GM18511 (cell line): ENCODE data around the gene CSK.
A peak's percentile ranks its signal among the peaks of the same experiment; 100 is the strongest.

Source experiments
- ATAC-seq: cut with Tn5 transposase; IDR thresholded peaks from one replicate; pipeline ENCODE4 v1.9.1; 2021; ENCODE audit warnings: mild to moderate bottlenecking, moderate library complexity; ENCODE audit not compliant: unreplicated experiment

Gene CSK

GRCh38 chr15:74786551-74787165 is 4.8 kb downstream of the CSK start:
- ATAC-seq, result no peak

DNA sequence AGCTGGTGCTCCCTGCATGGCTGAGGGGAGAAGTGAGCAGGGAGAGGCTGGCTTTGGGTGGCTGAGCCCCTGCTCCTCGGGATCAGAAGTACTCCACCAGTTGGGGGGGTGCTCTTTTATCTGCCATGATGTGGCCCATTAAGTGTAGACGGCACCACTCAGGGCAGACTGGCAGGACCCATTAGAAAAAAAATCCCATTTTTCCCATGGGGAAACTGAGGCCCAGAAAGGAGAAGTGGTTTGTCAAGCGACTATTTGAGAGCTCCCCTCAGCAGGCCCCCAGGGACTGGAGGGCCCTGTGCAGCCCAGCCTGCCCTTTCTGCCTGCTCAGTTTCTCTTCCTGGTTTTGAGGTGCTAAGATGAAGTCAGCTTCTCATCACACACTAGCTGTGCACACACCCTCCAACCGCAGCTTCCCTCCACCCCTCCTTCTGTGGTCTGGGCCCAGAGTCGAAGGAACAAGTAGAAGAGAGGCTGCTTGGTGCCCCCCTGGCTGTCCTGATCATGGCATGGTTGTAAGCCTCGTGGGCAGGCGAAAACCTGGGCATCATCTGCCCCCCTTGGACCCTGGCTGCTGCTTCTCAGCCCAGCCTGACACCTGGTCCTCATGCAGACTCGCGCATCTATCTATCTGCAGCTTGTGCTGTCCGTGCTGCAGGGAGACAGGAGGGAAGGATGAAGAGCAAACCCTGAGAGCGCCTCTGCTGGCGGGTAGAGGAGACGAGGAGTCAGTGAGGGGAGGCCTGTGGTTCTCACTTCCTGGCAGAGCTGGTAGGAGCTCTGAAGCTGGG is 5.6 kb downstream of the CSK start:
- ATAC-seq, result peak; percentile 52

DNA sequence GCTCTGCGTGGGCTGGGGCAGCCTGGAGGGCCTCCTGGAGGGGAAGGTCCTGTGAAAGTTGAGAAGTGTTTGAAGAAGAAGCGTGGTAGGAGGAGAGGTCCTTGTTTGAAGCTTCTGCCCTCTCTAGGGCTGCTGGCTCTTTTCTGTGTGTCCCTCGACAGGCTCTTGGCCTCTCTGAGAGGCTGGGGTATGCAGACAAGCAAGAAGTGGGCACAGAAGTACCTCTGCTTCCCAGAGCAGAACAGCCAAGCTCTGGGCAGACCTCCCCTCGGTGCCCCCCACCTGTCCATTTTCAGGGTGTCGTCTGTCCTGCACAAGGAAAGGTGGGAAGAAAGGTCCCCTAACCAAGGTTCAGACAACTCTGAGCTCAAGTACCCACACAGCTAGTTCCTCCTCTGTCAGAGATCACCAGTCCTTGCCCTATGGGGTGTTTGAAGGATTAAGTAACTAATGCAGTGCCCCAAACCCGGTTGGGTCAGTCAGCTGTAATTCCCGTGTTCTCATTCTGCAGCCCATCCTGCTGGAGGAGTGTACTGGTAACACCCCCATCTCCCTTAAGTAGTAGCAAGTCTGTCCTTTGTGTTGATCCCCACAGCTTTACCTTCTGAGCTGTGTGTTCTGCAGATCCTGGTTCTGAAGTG is 6.3 kb downstream of the CSK start:
- ATAC-seq, result no peak

DNA sequence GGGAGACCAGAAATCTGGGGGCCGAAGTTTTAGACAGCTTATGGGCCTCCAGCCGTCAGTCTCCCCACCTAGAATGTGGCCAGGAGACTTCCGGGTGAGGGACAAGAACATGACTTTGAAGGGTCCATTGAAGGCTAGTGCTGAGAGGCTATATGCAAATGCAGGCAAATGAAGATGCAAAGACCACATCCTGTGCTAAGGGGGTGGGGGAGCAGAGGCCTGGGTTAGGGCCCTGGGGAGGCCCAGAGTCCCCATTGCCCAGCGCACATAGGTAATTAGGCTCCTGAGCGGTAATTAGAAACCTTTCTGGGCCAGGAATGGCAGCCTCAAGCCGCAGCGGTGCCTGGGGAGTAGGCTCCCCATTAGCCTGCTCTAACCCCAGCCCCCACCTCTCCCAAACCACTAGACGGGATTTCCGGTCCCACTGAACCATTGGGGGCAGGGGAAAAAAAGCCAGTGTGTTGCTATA is 6.8 kb downstream of the CSK start:
- peak; percentile 34 for ATAC-seq

GRCh38 chr15:74789171-74789631 is 7.3 kb downstream of the CSK start:
- ATAC-seq, result no peak

GRCh38 chr15:74789741-74790079 is 7.8 kb downstream of the CSK start:
- ATAC-seq, result no peak

GRCh38 chr15:74790080-74790916 is 8.4 kb downstream of the CSK start:
- ATAC-seq, result peak; percentile 32

- ATAC-seq, result no peak
Measured at GRCh38 chr15:74791007-74791406, 9.1 kb downstream of the CSK start.

- ATAC-seq, result no peak
Measured at GRCh38 chr15:74791667-74792066, 9.8 kb downstream of the CSK start.

DNA sequence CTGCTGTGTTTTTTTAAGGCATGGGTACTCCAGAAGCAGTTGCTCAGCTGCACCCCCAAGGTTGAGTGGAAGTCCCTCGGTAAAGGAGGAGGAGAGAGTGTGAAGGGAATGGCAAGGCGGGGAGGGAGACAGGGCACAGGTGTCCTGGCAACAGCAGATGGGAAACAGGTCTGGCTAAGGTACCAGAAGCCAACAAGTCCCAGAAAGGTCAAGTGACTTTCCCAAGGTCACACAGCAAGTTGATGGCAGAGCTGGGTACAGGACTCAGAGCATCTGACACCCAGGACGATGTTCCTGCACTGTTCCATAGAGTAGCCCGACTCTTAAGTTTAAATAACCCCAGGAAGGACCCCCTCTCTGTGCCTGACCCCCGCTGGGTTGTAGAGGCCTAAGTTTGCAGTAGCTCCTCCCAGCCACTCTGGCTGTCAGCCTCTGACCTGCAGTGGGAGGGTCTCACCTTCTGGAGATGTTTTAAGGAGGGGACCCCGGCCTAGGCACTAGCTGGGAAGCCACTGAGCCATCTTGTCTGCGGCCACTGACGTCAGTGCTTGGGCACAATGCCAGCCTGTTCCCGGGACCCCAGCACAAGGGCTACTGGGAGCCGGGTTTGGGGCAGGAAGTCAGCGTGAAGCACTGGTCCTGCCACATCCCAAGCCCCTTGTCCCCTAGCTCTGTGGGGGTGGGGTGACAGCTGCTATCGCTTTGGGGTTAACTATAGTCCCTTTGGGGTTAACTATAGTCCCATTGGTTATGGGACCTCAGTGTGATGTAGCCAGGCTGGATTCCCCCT is 10.5 kb downstream of the CSK start:
- ATAC-seq, result no peak

- no peak for ATAC-seq
Measured at GRCh38 chr15:74793135-74794028, 11.5 kb downstream of the CSK start.

DNA sequence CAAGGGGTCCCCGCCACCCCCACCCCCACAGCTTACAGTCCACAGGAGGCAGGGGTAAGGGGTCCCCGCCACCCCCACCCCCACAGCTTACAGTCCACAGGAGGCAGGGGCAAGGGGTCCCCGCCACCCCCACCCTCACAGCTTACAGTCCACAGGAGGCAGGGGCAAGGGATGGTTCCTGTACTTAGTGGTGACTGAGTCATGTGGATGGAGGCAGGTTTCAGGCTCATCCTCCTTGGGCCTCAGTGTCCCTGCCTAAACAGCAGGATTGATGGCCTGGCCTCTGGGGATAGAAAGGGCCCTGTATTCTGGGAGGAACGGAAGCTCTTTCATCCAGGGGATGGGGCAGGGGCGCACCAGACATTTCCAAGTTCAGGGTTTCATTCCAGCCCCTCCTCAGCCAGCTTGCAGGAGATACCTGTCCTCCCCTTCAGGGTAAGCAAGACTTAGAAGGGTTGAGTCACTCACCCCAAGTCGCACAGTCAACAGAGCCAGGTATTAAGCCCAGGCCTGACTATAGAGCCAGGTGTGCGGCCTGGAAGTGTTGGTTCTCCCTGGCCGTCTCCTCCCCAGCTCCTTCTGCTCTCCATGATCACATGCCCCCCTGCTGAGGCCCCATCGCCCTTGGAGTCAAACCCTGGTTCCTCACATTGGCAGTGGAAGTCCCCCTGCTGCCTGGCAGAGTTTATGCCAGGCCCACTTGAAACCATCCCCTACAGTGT is 12.5 kb downstream of the CSK start:
- no peak for ATAC-seq

DNA sequence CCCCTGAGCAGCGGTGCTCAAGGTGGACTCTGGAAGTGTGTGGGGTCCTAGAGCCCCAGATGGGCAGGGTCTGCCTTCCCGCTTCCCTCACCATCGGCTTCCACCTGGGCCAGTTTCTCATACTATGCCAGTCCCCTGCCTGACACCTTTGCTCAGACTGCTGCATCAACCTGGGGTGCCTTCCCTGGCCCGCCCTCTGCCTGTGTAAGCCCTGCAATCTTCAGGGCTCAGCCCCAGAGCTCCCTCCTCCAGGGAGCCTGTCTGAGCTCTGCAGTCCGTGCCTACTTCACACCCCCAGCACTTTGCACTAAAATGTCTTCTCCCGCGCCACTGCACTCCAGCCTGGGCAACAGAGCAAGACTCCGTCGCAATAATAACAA is 13.1 kb downstream of the CSK start:
- no peak for ATAC-seq

DNA sequence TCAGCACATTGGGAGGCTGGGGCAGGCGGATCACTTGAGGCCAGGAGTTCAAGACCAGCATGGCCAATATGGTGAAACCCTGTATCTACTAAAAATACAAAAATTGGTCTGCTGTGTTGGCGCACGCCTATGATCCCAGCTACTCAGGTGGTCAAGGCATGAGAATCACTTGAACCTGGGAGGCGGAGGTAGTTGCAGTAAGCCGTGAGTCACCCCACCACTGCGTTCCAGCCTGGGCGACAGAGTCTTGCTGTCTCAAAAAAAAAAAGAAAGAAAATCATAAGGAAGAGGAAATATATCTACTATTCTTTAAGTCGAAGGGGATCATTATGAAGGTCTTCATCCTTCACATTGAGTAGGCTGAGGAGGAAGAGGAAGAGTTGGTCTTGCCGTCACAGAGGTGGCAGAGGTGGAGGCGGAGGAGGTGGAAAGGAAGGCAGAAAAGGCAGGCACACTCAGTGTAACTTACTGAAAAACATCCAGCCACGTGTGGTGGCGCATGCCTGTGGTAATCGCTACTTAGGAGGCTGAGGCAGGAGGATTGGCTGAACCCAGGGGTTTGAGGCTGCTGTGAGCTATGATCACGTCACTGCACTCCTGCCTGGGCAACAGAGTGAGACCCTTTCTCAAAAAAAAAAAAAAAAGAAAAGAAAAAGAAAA is 14.2 kb downstream of the CSK start:
- ATAC-seq, result no peak

DNA sequence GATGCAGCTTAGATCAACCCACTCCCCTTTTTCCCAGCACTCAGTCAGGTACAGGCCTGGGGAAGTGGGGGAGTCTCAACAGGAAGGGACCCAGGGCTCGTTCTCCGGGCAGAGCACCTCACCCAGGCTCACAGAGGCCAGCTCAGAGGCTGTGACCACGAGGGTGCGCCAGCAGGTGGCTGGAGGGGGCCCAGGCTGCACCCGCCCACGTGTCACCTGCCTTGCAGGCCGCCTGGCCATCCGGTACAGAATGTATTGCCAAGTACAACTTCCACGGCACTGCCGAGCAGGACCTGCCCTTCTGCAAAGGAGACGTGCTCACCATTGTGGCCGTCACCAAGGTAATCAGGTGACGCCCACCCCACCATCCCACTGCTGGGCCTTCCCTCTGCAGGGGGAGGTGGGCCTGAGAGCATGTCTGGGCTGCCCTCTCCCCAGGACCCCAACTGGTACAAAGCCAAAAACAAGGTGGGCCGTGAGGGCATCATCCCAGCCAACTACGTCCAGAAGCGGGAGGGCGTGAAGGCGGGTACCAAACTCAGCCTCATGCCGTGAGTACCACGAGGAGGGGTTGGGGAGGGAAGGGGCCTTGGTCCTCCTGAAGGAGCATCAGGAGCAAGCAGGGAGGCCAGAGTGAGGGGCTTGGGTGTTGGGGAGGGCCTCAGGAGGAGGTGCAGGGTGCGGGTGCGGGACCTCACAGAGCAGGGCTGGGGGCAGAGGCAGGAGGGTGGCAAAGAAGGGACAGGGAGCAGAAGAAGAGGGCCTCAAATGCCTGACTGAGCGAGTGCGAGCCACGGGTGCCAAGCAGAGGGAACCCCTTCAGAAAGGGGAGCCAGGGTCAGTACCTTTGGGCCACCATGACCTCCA is 16.7 kb downstream of the CSK start:
- no peak for ATAC-seq

GRCh38 chr15:74799255-74799855 is 17.5 kb downstream of the CSK start:
- ATAC-seq, result peak; percentile 18
